ENCODE data around the gene CMAS. TPM values are rescaled to one million over a fixed set of nuclear protein-coding genes. Genes with fewer than 3 reads are reported as not detected.
"Not testable (repeated sequence)": the region's sequence is repeated elsewhere in the genome, so short reads cannot be mapped to it uniquely, and the experiment has no call there.

Gene CMAS
- total and polyA plus RNA-seq, 7 donors = 21.6 to 73.0 (median 34.5) TPM

DNA sequence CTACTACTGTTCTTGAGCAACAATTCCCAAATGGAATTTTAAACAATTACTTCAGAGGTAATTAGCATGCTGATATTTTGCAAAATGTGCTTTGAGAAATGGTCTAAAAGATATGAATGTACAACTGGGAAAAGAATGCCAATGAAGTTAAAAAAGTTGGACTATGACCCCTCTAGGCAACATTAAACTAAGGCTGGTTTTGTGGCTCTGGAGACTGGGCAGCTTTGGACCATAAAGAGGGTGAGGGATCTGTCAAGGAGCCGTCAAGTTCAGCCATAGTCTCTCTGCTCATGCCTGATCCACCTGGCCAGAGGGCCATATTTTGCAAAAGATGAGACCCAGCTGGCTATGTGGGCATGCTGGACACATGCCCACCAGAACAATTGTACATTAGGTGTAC is 38.8 kb downstream of the CMAS start:
- ATAC-seq (no peak), DNase-seq (no peak)
- Histone ChIP-seq H3K27me3 (ENCODE audit: insufficient read depth in 3 of 3, low read length in 2 of 3) (no peaks in the 10 kb centered on the region), H3K27ac (no peak overlapping the region), H3K36me3 (ENCODE audit: insufficient read depth in 1 of 2, low read depth in 1 of 2) (no peaks in the 10 kb centered on the region), H3K4me3 (no peak overlapping the region), H3K4me1 (no peaks in the 10 kb centered on the region), H3K9me3 (no peaks in the 10 kb centered on the region)
- TF ChIP-seq, protein P1, sequence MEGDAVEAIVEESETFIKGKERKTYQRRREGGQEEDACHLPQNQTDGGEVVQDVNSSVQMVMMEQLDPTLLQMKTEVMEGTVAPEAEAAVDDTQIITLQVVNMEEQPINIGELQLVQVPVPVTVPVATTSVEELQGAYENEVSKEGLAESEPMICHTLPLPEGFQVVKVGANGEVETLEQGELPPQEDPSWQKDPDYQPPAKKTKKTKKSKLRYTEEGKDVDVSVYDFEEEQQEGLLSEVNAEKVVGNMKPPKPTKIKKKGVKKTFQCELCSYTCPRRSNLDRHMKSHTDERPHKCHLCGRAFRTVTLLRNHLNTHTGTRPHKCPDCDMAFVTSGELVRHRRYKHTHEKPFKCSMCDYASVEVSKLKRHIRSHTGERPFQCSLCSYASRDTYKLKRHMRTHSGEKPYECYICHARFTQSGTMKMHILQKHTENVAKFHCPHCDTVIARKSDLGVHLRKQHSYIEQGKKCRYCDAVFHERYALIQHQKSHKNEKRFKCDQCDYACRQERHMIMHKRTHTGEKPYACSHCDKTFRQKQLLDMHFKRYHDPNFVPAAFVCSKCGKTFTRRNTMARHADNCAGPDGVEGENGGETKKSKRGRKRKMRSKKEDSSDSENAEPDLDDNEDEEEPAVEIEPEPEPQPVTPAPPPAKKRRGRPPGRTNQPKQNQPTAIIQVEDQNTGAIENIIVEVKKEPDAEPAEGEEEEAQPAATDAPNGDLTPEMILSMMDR (IDR thresholded peaks at IDR 0.05) = no peak
- intact Hi-C loops (cut with DNase I) = loop anchor here (5.0 kb wide), 2 partner anchors 357 to 377 kb away; no protein-coding TSS in a partner anchor
- WGBS, 3 donors = 44 to 89% (median 74%) methylated on average over 1 of the region's 1 CpG

DNA sequence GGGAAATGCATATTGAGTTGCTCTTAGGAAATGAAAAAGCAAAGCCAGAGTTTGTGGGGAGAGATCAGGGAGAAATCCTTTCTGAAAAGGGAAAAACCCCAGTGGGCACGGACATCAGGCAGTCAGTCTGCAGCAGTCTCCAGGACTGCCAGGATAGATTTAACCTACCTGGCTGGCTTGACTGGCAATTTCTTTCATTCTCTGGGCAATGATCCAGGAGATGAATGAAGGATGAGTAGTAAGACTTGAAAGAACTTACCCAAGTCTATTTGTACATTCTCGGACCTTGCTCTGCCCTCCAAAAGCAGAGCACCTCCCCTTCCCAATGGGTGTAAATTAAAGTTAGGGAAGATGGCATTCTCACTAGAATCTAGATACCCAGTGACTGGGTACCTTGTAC is 42.9 kb downstream of the CMAS start:
- H3K27ac ChIP-seq = no peak overlapping the region
- H3K36me3 ChIP-seq (ENCODE audit: insufficient read depth in 1 of 2, low read depth in 1 of 2) = no peaks in the 10 kb centered on the region
- no peak for ATAC-seq
- TF ChIP-seq, protein P1 (IDR thresholded peaks at IDR 0.05) = no peak
- no peak overlapping the region for H3K4me3 ChIP-seq
- no peak for DNase-seq
- intact Hi-C loops (cut with DNase I) = no loop called here
- H3K4me1 ChIP-seq = no peaks in the 10 kb centered on the region
- peaks cover 0 to 2% (median 0%) of the 10 kb centered on the region in 3 donors for H3K27me3 ChIP-seq (ENCODE audit: insufficient read depth in 3 of 3, low read length in 2 of 3)
- WGBS, 3 donors = 73 to 92% (median 77%) methylated on average over 2 of the region's 2 CpGs
- no peaks in the 10 kb centered on the region for H3K9me3 ChIP-seq

DNA sequence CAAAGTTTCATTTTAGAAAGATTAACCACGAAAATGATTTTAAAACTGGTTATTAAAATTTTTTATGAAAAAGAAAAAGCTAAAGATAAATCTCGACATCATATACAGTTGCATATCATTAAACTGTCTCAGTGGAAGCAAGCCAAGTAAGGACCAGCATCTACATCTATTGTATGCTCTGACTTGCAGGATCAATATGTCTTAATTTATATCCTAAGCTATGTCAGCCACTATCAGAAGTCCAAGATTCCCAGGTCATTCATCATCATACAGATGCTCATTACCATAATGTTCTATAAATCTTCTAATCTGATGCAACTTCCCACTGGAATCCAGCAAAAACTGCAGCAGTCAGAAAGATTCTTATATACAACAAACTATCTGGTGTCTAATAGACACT is 43.5 kb downstream of the CMAS start:
- no peak overlapping the region for H3K4me3 ChIP-seq
- no peaks in the 10 kb centered on the region for H3K4me1 ChIP-seq
- intact Hi-C loops (cut with DNase I) = no loop called here
- no peak for ATAC-seq
- no peak overlapping the region for H3K27ac ChIP-seq
- WGBS, 3 donors = 84 to 88% (median 87%) methylated on average over 2 of the region's 2 CpGs
- H3K27me3 ChIP-seq (ENCODE audit: insufficient read depth in 3 of 3, low read length in 2 of 3) = peaks cover 0 to 2% (median 0%) of the 10 kb centered on the region in 3 donors
- DNase-seq = no peak
- no peaks in the 10 kb centered on the region for H3K36me3 ChIP-seq (ENCODE audit: insufficient read depth in 1 of 2, low read depth in 1 of 2)
- H3K9me3 ChIP-seq = no peaks in the 10 kb centered on the region
- TF ChIP-seq, protein P1 (IDR thresholded peaks at IDR 0.05) = no peak

DNA sequence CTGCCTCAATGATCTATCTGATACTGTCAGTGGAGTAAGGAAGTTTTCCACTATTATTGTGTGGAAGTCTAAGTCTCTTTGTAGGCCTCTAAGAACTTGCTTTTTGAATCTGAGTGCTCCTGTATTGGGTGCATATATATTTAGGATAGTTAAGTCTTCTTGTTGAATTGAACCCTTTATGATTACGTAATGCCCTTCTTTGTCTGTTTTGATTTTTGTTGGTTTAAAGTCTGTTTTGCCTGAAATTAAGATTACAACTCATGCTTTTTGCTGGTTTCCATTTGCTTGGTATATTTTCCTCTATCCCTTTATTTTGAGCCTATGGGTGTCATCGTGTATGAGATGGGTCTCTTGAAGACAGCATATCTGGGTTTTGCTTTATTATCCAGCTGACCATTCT is 53.0 kb downstream of the CMAS start:
- DNase-seq; ATAC-seq; H3K27me3 ChIP-seq (ENCODE audit: insufficient read depth in 3 of 3, low read length in 2 of 3); H3K4me1 ChIP-seq; H3K4me3 ChIP-seq; H3K36me3 ChIP-seq (ENCODE audit: insufficient read depth in 1 of 2, low read depth in 1 of 2); H3K27ac ChIP-seq; intact Hi-C loops (cut with DNase I); H3K9me3 ChIP-seq: not testable (repeated sequence)
- WGBS, 3 donors = 94 to 97% (median 94%) methylated on average over 2 of the region's 2 CpGs

DNA sequence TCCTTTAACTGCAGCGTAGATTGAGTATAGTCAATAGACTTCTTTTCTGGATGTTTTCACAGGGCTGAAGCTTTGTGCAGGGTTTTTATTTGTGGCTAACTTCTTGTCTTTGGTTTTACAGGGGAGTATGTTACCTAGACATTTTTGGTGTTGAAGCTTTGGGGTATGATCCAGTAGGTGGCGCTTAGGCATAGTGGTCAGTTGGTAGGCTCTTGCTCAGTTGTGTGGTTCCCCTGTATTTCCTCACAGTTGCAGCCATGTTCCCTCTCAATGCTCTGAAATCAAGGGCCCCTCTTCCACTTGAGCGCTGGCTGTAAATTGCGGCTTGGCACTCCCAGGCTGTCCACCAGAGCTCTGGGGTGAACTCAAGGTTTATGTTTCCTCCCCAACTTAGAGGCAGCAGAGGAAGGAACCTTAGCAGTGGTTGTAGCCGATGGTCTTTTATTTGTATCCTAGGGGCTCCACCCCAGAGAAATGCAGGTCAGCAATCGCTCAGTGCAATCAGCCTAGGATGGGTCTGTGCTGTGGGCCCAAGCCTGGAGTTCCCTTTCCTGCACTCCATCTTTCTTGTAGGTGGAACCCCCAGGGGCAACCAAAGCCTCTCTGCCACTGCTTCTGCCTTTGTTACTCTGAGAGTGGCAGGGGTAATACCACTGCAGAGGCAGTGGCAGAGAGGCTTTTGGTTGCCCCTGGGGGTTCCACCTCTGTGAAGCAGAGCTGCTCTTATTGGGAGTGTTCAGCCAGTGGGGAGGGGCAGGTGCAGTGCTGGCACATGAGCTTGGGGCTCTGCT is 55.1 kb downstream of the CMAS start:
- no peak for DNase-seq
- H3K9me3 ChIP-seq = no peaks in the 10 kb centered on the region
- WGBS, 3 donors = 79 to 84% (median 80%) methylated on average over 6 of the region's 6 CpGs

More for the DNA sequence above, 55.1 kb downstream of the CMAS start:
- no peak overlapping the region for H3K4me3 ChIP-seq
- no peaks in the 10 kb centered on the region for H3K36me3 ChIP-seq (ENCODE audit: insufficient read depth in 1 of 2, low read depth in 1 of 2)
- ATAC-seq = peak in 2 of 4 donors; percentile 53 to 56
- no peaks in the 10 kb centered on the region for H3K4me1 ChIP-seq
- no peaks in the 10 kb centered on the region for H3K27me3 ChIP-seq (ENCODE audit: insufficient read depth in 3 of 3, low read length in 2 of 3)
- TF ChIP-seq, protein P1 (IDR thresholded peaks at IDR 0.05) = peak; percentile 23
- intact Hi-C loops (cut with DNase I) = loop anchor here in 1 of 2 donors (5.0 kb wide), 1 partner anchor 341 kb away; no protein-coding TSS in a partner anchor
- H3K27ac ChIP-seq = no peak overlapping the region

Data from psoas muscle (tissue), 8 donors.